Stimulated activated CD8-positive, alpha-beta memory T cell treated with anti-CD3 and anti-CD28 coated beads, Interleukin-7, amount 100 ng/mL, for 4 hours (primary cell): Measurements from ENCODE around the gene ITIH3.

Source experiments
- DNase-seq, 2 donors: peaks; one replicate each; pipeline ENCODE4 v3.0.0-alpha.2; 2020; ENCODE audit warnings: low read depth in 2 of 2

ITIH3 gene

DNA sequence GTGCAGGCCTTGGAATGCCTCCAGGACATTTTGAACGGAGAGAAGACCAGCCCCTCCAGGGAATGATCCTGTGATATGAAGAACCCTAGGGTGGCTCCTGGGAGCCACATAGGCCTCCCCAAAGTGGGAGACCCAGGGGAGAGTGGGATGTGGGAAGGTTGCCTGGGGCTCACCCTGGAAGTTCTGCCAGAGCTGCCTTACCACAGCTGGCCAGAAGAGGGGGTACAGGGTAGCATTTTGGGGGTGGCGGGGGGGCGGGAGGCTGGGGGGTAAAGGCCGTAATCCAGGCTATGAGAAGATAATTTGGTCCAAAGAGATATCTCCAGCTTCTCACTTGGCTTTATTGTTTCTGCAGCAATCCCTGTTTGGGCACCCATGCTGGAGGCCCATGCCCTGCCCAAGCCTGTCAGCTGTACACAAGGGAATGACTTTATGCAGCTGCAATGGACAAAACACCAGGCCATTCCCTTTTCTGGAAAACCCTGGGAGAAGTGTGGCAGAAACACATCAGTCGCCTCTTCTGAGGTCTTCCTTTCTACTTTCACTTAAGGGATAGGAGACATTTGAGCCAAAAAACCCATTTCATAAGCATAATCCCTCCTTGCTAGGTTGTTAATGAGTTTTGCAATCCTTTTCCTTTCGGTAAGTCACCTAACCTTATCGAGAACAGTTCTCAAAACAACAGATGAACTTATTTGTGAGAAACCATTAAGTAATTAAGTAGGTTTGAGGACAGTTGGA is 51.3 kb downstream of the ITIH3 start:
- no peak for DNase-seq

DNA sequence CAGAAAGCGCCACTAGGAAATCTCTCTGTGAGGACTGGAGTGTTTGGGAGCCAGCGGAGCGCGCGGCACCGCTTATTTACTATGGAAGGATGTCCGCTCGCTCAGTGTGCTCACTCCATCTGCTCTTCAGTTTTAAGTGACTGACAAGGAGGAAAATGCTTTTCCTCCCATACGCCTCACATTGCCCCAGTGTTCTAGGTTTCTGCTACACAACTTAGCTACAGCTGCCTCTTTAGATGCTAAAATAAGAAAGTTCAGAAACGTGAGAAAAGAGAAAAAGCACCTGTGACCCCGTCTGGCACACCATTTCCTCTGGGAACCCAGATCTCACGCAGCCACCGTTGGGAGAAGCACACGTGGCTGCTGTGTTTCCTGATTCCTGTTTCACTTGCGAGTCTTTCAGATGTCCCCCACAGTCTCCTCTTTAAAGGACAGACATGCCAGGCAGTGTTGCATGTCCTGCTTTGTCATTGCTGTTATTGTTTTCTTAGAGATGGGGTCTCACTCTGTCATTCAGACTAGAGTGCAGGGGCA is 51.9 kb downstream of the ITIH3 start:
- DNase-seq = no peak

DNA sequence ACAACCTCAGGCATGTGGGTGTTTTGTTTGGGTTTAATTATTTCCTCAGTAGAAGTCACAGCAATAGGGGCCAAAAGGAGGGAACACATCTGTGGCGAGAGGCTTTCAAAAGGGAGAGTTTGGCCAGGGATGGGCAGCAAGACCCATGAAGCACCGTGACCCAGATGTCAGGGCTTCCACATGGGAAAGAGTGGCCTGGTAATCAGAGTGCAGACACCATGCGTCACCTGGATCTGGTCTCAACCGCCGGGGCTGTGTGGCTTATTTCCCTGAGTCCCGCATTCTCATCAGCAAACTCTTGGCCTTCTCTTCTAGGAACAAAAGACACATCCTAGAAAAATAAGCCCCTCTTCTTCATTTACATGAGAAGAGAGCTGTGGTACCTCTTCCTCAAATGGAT is 52.6 kb downstream of the ITIH3 start:
- DNase-seq = no peak

DNA sequence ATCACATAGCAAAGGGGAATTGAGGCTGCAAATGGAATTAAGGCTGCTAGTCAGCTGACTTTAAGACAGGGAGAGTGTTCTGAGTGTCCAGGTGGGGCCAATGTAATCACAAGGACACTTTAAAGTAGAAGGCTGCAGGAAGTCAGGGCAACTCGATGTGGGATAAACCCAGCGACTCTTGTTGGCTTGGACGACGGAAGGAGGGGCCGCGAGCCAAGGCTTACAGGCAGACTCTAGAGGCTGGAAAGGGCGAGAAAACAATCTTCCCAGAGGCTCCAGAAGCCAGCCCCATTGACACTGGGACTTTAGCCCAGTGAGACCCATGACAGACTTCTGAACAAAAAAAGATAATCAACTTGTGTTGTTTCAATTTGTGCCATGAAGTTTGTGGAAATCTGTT is 53.1 kb downstream of the ITIH3 start:
- DNase-seq = no peak

DNA sequence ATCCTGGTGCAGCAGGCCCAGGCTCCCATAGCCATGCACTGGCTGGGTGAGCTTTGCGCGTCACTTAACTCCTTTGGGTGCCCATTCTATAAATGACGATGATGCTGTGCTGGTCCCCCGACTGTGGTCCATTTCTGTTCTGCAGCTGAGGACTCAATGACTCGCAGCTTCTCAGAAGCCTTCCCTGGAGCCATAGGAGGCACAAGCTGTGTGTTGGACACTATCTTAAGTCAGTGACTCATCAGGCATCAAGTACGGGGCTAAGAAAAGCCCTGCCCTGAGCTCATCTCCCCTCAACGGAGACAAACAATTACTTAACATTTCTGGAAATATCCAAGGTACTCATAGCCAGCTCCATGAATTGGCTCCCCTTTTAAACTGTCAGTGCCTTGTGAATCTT is 54.0 kb downstream of the ITIH3 start:
- DNase-seq = no peak

DNA sequence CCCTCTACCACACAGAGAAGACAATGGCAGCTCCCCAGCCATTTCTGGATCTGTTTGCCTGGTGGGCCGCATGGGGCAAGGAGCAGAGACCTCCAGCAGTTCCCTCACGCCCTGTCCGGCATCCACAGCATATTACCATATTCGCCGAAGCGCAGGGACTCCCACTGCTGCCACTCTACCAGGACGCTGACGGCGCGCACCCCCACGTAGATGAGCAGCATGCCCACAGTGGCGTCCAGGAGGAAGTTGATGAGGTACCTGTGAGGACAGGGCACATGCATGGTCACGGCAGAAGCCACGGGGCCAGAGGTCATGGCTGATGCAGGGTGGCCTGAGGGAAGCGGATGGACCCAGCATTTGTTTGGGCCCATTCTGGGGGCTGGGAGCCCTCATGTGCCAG is 55.1 kb downstream of the ITIH3 start:
- DNase-seq = no peak

DNA sequence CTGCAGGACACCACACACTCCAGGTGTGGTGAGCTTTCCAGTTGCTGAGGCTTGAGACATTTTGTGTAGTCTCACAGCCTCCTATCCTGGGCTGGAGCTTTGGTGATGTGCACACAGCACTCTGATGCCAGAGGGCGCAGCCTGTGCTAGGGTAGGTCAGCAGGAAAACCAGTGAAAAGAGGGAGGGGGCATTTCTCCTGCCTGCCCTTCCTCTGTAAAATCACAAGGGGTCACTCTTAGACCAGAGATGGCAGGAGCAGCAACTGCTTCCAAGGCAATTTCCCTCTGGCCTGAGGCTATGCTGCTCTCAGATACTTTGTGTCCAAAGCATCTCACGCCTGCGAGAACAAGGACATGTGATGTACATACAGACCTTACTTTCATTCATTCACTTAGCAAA is 56.8 kb downstream of the ITIH3 start:
- DNase-seq = no peak

DNA sequence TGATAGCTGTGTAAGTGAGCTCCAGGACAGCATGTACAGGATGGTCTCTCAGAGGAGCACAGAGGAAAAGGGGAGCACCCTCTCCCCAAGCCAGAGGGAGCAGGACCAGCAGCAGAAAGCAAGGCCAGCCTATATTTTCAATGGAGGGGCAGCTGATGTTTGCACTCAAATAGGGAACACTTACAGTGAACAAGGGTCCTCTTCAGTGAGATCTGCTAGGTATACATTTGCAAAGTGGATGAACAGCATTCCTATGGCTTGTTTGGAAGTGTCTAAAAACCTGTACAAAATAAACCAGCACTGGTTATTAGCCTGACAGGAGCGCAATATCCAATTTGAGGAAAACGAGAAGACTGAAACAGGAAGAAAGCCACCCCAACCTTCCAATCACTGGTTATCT is 57.8 kb downstream of the ITIH3 start:
- DNase-seq = no peak

DNA sequence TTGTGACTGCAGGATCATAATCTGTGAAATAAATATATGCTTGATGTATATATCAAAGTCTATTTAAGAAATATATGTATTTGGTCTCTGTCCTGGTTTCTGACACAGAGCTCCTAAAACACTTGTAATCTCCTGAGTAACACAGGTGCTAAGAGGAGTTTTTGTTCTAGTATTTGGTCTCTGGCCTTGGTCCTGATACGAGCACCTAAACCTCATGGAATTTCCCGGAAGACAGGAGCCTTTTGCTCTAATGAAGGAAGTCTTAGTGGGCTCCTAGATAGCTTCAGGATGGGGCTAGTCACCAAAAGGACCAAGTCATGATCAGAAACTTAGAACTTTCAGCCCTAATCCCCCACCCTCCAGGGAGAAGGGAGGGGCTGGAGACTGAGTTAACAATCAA is 59.4 kb downstream of the ITIH3 start:
- DNase-seq = no peak

DNA sequence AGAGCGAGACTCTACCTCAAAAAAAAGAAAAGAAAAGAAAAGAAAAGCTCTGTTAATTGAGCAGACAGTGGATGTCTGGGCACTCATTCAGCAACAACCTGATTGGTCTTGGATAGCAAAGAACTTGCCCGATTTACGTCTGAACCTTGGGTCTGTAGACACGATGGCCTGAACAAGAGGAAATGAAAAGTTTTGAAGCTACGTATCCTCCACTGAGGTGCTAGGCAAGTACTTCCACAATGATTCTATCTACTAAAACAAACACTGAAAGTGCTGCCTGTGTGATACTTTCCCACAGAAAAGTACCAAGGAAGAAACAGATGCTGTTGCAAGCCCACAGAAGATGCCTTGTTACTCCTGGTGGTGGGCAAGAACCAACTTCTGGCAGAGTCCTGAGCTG is 62.1 kb downstream of the ITIH3 start:
- no peak for DNase-seq

DNA sequence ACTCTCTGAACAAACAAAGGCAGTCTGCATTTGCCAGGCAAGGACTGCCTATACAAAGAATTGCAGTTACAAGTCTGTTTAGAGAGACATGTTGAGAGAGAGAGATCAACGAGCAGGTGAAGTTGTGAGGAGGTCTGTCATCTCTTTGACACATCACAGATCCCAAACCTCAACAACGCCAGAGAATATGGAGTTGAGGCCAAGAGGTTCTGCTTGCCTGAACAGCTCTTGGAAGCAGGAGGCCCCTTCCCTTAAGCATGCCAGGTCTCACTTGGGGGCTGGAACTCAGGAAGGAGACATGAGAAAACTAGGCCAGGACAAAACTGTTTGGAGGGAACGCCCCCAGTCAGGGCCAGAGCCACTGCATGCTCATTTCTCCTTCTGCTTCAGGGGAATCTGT is 62.5 kb downstream of the ITIH3 start:
- no peak for DNase-seq

DNA sequence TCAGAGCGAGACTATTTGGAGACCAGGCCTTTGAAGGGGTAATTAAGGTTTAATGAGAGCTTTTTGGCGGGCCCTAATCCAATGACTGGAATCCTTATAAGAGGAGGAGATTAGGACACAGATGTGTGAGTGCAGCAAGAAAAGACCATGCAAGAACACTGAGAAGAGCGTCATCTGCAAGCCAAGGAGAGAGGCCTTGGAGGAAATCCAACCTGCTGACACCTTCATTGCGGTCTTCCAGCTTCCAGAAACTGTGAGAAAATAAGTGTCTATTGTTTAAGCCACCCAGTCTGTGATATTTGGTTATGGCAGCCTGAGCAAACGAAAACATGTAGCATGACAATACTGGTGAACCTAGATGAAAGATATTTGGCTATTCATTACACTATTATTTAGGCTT is 63.3 kb downstream of the ITIH3 start:
- DNase-seq = no peak
